Transverse colon (tissue), 4 donors: ENCODE data around the gene SP140L.
A peak's percentile ranks its signal among the peaks of the same experiment; 100 is the strongest.

Experiments
- EP300 ChIP-seq: sonication (generic); formaldehyde crosslinking; IDR thresholded peaks from one replicate; pipeline ENCODE4 v1.6.1; 2017; ENCODE audit warnings: antibody characterized with exemption, low read depth
- POLR2A ChIP-seq: fragments of 450-650 bp; IDR thresholded peaks from one replicate; pipeline ENCODE4 v1.6.1; 2016; ENCODE audit warnings: antibody characterized with exemption, mild to moderate bottlenecking, moderate library complexity
- POLR2AphosphoS5 ChIP-seq, 3 donors: sonication (generic); formaldehyde crosslinking; IDR thresholded peaks; one replicate each; pipeline ENCODE4 v1.6.1; 2016; ENCODE audit warnings: antibody characterized with exemption in 3 of 3
- TF ChIP-seq, protein P1 (sequence below), 5 experiments: fragments of 200-600 bp in 3 of 5; fragments of 450-650 bp in 2 of 5; sonication (generic) in 3 of 5; IDR thresholded peaks; 1 replicate in 2 of 5; 2 replicates in 3 of 5; pipeline ENCODE4 v1.5.1; 2016 to 2017; ENCODE audit warnings: antibody characterized with exemption in 5 of 5, inconsistent platforms in 3 of 5, mild to moderate bottlenecking in 2 of 5, moderate library complexity in 1 of 5

- TF ChIP-seq, protein P1, sequence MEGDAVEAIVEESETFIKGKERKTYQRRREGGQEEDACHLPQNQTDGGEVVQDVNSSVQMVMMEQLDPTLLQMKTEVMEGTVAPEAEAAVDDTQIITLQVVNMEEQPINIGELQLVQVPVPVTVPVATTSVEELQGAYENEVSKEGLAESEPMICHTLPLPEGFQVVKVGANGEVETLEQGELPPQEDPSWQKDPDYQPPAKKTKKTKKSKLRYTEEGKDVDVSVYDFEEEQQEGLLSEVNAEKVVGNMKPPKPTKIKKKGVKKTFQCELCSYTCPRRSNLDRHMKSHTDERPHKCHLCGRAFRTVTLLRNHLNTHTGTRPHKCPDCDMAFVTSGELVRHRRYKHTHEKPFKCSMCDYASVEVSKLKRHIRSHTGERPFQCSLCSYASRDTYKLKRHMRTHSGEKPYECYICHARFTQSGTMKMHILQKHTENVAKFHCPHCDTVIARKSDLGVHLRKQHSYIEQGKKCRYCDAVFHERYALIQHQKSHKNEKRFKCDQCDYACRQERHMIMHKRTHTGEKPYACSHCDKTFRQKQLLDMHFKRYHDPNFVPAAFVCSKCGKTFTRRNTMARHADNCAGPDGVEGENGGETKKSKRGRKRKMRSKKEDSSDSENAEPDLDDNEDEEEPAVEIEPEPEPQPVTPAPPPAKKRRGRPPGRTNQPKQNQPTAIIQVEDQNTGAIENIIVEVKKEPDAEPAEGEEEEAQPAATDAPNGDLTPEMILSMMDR (IDR thresholded peaks at IDR 0.05): no peak
- TF ChIP-seq POLR2A: no peak
- TF ChIP-seq EP300: no peak
- peak in 1 of 3 donors; percentile 23 for TF ChIP-seq POLR2AphosphoS5 (IDR thresholded peaks at IDR 0.05)
These were observed 81.3 kb downstream of the SP140L start for GRCh38 chr2:230408244-230408842.
